Measurements from ENCODE around the gene SLC35B2.
A peak's percentile ranks its signal among the peaks of the same experiment; 100 is the strongest.

Gene SLC35B2

GRCh38 chr6:44253307-44254101, 3.8 kb downstream of the SLC35B2 start:
- Histone ChIP-seq H3K9ac (ENCODE audit: low read depth in 1 of 2, low read length in 2 of 2) (no peak overlapping the region), H3K27ac (ENCODE audit: low read depth, low read length) (no peak overlapping the region), H3K4me1 (ENCODE audit: control insufficient read depth in 1 of 2, insufficient read depth in 2 of 2, low read length in 2 of 2) (peaks cover 28 to 31% of the 10 kb centered on the region in 2 donors), H3K27me3 (ENCODE audit: control insufficient read depth in 1 of 2, insufficient read depth in 2 of 2, low read length in 2 of 2) (no peaks in the 10 kb centered on the region), H3K9me3 (ENCODE audit: control insufficient read depth in 1 of 2, low read length in 2 of 2) (no peaks in the 10 kb centered on the region), H3K4me3 (ENCODE audit: low read depth in 1 of 2, low read length in 2 of 2) (no peak overlapping the region), H3K36me3 (ENCODE audit: control insufficient read depth in 1 of 2, insufficient read depth in 2 of 2, low read length in 2 of 2) (peaks cover 47 to 69% of the 10 kb centered on the region in 2 donors)

DNA sequence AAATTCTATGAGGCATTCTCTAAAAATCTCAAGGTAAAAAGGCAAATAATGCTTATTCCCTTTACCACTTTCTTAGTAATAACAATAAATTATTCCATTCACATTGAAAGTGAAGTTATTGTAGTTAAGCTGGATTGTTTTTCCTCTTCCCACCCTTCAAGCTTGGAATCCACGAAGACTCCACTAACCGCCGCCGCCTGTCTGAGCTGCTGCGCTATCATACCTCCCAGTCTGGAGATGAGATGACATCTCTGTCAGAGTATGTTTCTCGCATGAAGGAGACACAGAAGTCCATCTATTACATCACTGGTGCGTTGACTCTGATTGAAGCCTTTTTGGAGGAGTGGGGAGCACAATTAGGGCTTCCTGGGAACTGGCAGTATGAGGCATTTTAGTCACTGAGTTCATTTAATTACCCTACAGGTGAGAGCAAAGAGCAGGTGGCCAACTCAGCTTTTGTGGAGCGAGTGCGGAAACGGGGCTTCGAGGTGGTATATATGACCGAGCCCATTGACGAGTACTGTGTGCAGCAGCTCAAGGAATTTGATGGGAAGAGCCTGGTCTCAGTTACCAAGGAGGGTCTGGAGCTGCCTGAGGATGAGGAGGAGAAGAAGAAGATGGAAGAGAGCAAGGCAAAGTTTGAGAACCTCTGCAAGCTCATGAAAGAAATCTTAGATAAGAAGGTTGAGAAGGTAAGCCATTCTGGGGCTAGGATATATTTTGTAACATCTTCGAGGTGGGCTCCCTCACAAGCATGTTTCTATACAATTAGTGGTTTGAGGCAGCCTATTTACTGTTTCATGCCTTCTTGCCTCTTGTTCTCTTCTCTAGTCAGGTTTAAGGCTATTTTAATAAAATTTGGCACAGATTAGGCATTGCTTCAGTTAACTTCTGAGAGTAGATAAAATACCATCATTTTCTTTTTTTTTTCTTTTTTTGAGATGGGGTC, 5.5 kb downstream of the SLC35B2 start:
- H3K9me3 ChIP-seq (ENCODE audit: control insufficient read depth in 1 of 2, low read length in 2 of 2), result no peaks in the 10 kb centered on the region
- H3K27ac ChIP-seq (ENCODE audit: low read depth, low read length), result no peak overlapping the region
- no peak overlapping the region for H3K4me3 ChIP-seq (ENCODE audit: low read depth in 1 of 2, low read length in 2 of 2)
- H3K27me3 ChIP-seq (ENCODE audit: control insufficient read depth in 1 of 2, insufficient read depth in 2 of 2, low read length in 2 of 2), result no peaks in the 10 kb centered on the region
- no peak overlapping the region for H3K9ac ChIP-seq (ENCODE audit: low read depth in 1 of 2, low read length in 2 of 2)
- peaks cover 20 to 28% of the 10 kb centered on the region in 2 donors for H3K4me1 ChIP-seq (ENCODE audit: control insufficient read depth in 1 of 2, insufficient read depth in 2 of 2, low read length in 2 of 2)
- peaks cover 44 to 69% of the 10 kb centered on the region in 2 donors for H3K36me3 ChIP-seq (ENCODE audit: control insufficient read depth in 1 of 2, insufficient read depth in 2 of 2, low read length in 2 of 2)

GRCh38 chr6:44250718-44251123, 6.6 kb downstream of the SLC35B2 start:
- Histone ChIP-seq H3K27me3 (ENCODE audit: control insufficient read depth in 1 of 2, insufficient read depth in 2 of 2, low read length in 2 of 2) (no peaks in the 10 kb centered on the region), H3K27ac (ENCODE audit: low read depth, low read length) (no peak overlapping the region), H3K9me3 (ENCODE audit: control insufficient read depth in 1 of 2, low read length in 2 of 2) (no peaks in the 10 kb centered on the region), H3K36me3 (ENCODE audit: control insufficient read depth in 1 of 2, insufficient read depth in 2 of 2, low read length in 2 of 2) (peaks cover 44 to 69% of the 10 kb centered on the region in 2 donors), H3K9ac (ENCODE audit: low read depth in 1 of 2, low read length in 2 of 2) (no peak overlapping the region), H3K4me3 (ENCODE audit: low read depth in 1 of 2, low read length in 2 of 2) (no peak overlapping the region), H3K4me1 (ENCODE audit: control insufficient read depth in 1 of 2, insufficient read depth in 2 of 2, low read length in 2 of 2) (peaks cover 11 to 21% of the 10 kb centered on the region in 2 donors)

GRCh38 chr6:44250067-44250717, 7.1 kb downstream of the SLC35B2 start:
- no peak overlapping the region for H3K4me3 ChIP-seq (ENCODE audit: low read depth in 1 of 2, low read length in 2 of 2)
- peaks cover 14 to 21% of the 10 kb centered on the region in 2 donors for H3K4me1 ChIP-seq (ENCODE audit: control insufficient read depth in 1 of 2, insufficient read depth in 2 of 2, low read length in 2 of 2)
- H3K9ac ChIP-seq (ENCODE audit: low read depth in 1 of 2, low read length in 2 of 2), result no peak overlapping the region
- no peaks in the 10 kb centered on the region for H3K27me3 ChIP-seq (ENCODE audit: control insufficient read depth in 1 of 2, insufficient read depth in 2 of 2, low read length in 2 of 2)
- H3K27ac ChIP-seq (ENCODE audit: low read depth, low read length), result no peak overlapping the region
- H3K36me3 ChIP-seq (ENCODE audit: control insufficient read depth in 1 of 2, insufficient read depth in 2 of 2, low read length in 2 of 2), result peaks cover 44 to 66% of the 10 kb centered on the region in 2 donors
- H3K9me3 ChIP-seq (ENCODE audit: control insufficient read depth in 1 of 2, low read length in 2 of 2), result no peaks in the 10 kb centered on the region

DNA sequence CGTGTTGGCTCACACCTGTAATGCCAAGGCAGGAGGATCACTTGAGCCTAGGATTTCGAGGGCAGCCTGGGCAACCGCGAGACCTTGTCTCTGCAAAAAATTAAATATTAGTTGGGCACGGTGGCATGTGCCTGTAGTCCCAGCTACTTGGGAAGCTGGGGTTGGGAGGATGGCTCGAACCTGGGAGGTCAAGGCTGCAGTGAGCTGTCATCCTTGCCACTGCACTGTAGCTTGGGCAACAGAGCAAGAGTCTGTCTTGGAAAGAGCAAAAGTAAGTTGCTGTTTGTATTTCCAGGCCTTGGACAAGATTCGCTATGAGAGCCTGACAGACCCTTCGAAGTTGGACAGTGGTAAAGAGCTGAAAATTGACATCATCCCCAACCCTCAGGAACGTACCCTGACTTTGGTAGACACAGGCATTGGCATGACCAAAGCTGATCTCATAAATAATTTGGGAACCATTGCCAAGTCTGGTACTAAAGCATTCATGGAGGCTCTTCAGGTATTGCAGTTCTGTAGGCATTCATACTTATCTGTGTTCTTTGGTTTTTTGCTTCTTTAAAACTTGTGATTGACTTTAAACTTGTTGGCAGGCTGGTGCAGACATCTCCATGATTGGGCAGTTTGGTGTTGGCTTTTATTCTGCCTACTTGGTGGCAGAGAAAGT, 8.1 kb downstream of the SLC35B2 start:
- H3K4me3 ChIP-seq (ENCODE audit: low read depth in 1 of 2, low read length in 2 of 2), result peak overlapping the region; percentile 7 to 99
- no peaks in the 10 kb centered on the region for H3K27me3 ChIP-seq (ENCODE audit: control insufficient read depth in 1 of 2, insufficient read depth in 2 of 2, low read length in 2 of 2)
- peaks cover 14 to 21% of the 10 kb centered on the region in 2 donors for H3K4me1 ChIP-seq (ENCODE audit: control insufficient read depth in 1 of 2, insufficient read depth in 2 of 2, low read length in 2 of 2)
- no peaks in the 10 kb centered on the region for H3K9me3 ChIP-seq (ENCODE audit: control insufficient read depth in 1 of 2, low read length in 2 of 2)
- peak overlapping the region; percentile 1 to 97 for H3K9ac ChIP-seq (ENCODE audit: low read depth in 1 of 2, low read length in 2 of 2)
- H3K36me3 ChIP-seq (ENCODE audit: control insufficient read depth in 1 of 2, insufficient read depth in 2 of 2, low read length in 2 of 2), result peaks cover 42 to 56% of the 10 kb centered on the region in 2 donors
- H3K27ac ChIP-seq (ENCODE audit: low read depth, low read length), result no peak overlapping the region

GRCh38 chr6:44248579-44248978, 8.7 kb downstream of the SLC35B2 start:
- Histone ChIP-seq H3K4me1 (ENCODE audit: control insufficient read depth in 1 of 2, insufficient read depth in 2 of 2, low read length in 2 of 2) (peaks cover 14 to 21% of the 10 kb centered on the region in 2 donors), H3K27me3 (ENCODE audit: control insufficient read depth in 1 of 2, insufficient read depth in 2 of 2, low read length in 2 of 2) (no peaks in the 10 kb centered on the region), H3K9ac (ENCODE audit: low read depth in 1 of 2, low read length in 2 of 2) (peak overlapping the region; percentile 83 to 97), H3K27ac (ENCODE audit: low read depth, low read length) (no peak overlapping the region), H3K36me3 (ENCODE audit: control insufficient read depth in 1 of 2, insufficient read depth in 2 of 2, low read length in 2 of 2) (peaks cover 39 to 50% of the 10 kb centered on the region in 2 donors), H3K9me3 (ENCODE audit: control insufficient read depth in 1 of 2, low read length in 2 of 2) (no peaks in the 10 kb centered on the region), H3K4me3 (ENCODE audit: low read depth in 1 of 2, low read length in 2 of 2) (peak overlapping the region; percentile 94 to 99)

DNA sequence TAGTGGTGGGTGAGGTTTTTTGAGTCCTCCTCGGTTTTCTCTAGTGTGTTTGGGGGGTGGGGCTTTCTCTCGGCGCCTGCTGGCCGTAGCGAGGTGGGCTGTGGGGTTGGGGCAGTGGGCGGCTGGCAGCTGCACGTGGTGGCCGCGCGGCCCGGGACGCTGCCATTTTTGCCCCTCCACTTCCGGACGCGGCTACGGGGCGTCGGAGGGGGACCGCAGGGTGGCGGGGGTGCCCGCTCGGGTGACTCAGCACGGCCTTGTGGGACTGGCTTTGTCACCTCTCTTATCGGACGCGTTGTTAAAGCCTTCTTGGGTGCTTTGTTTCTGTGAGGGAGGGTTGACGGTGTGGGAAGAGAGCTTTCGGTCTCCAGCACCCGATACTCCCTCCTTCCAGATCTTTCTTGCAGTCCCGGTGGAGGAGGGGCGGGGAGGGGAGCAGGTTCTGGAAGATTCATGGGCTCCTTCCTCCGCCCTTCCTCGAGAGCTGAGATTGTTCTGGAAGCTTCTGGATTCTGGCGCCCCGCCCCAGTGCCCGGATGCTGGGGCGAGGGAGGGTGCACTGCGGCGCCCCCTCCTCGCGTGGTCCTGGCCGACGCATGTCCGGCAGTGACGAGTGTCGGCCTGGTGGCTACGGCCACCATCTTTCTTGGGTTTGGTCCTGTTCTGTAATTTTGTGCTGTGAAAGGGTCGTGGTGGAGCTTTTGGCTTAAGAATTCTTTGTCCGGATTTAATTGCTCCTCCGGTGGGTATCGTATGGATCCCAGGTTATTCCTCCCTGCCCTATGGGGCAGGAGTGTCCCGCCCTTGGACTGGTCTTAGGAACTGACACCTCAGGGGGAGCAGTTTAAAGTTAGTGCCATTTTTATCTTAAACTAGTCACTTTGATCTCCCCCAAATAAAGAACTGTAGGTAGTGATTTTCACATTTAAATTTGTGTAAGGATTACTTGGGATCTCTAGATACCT, 9.7 kb downstream of the SLC35B2 start:
- peak overlapping the region; percentile 94 to 99 for H3K4me3 ChIP-seq (ENCODE audit: low read depth in 1 of 2, low read length in 2 of 2)
- peak overlapping the region; percentile 83 to 97 for H3K9ac ChIP-seq (ENCODE audit: low read depth in 1 of 2, low read length in 2 of 2)
- H3K27ac ChIP-seq (ENCODE audit: low read depth, low read length), result peak overlapping the region; percentile 98
- no peaks in the 10 kb centered on the region for H3K9me3 ChIP-seq (ENCODE audit: control insufficient read depth in 1 of 2, low read length in 2 of 2)
- H3K36me3 ChIP-seq (ENCODE audit: control insufficient read depth in 1 of 2, insufficient read depth in 2 of 2, low read length in 2 of 2), result peaks cover 32 to 40% of the 10 kb centered on the region in 2 donors
- peaks cover 14 to 21% of the 10 kb centered on the region in 2 donors for H3K4me1 ChIP-seq (ENCODE audit: control insufficient read depth in 1 of 2, insufficient read depth in 2 of 2, low read length in 2 of 2)
- H3K27me3 ChIP-seq (ENCODE audit: control insufficient read depth in 1 of 2, insufficient read depth in 2 of 2, low read length in 2 of 2), result no peaks in the 10 kb centered on the region

GRCh38 chr6:44246663-44247337, 10.5 kb downstream of the SLC35B2 start, which contains the start of gene HSP90AB1:
Gene HSP90AB1, plus strand, starts transcription at chr6:44247101. Its CDS starts 1,529 bp downstream, at chr6:44248630.
- peak within 1 kb of the TSS; percentile 98 for H3K27ac ChIP-seq (ENCODE audit: low read depth, low read length)
- peak within 1 kb of the TSS; percentile 83 to 97 for H3K9ac ChIP-seq (ENCODE audit: low read depth in 1 of 2, low read length in 2 of 2)
- no peaks in the 10 kb centered on the region for H3K9me3 ChIP-seq (ENCODE audit: control insufficient read depth in 1 of 2, low read length in 2 of 2)
- peaks cover 26 to 33% of the 10 kb centered on the region in 2 donors for H3K36me3 ChIP-seq (ENCODE audit: control insufficient read depth in 1 of 2, insufficient read depth in 2 of 2, low read length in 2 of 2)
- H3K27me3 ChIP-seq (ENCODE audit: control insufficient read depth in 1 of 2, insufficient read depth in 2 of 2, low read length in 2 of 2), result no peaks in the 10 kb centered on the region
- peak within 1 kb of the TSS; percentile 94 to 99 for H3K4me3 ChIP-seq (ENCODE audit: low read depth in 1 of 2, low read length in 2 of 2)
- peaks cover 14 to 21% of the 10 kb centered on the region in 2 donors for H3K4me1 ChIP-seq (ENCODE audit: control insufficient read depth in 1 of 2, insufficient read depth in 2 of 2, low read length in 2 of 2)

Measured in duodenal mucosa (tissue), 2 donors.